GM13976 (cell line): ENCODE results near the gene FDXR.

Experiments
- DNase-seq: peaks from one replicate; pipeline ENCODE4 v3.0.0; 2012; ENCODE audit warnings: low spot score
- CTCF ChIP-seq: IDR thresholded peaks from 2 replicates; pipeline ENCODE4 v1.5.1; 2012; ENCODE audit warnings: borderline replicate concordance, mild to moderate bottlenecking; ENCODE audit not compliant: insufficient read depth; ENCODE audit errors: extremely low read depth, missing control alignments, control extremely low read depth
- in situ Hi-C: fragments of 300-500 bp; cut with MboI; formaldehyde crosslinking; loops from one replicate; pipeline ENCODE4 v1.12.0; 2022; ENCODE audit warnings: low sequenced_read_pairs, mixed read lengths, inconsistent platforms; ENCODE audit not compliant: unreplicated experiment

The FDXR gene

GRCh38 chr17:74882517-74883240, 9.9 kb upstream of the FDXR start:
- DNase-seq, result no peak
- in situ Hi-C loops, result no loop called here
- no peak for TF ChIP-seq CTCF

DNA sequence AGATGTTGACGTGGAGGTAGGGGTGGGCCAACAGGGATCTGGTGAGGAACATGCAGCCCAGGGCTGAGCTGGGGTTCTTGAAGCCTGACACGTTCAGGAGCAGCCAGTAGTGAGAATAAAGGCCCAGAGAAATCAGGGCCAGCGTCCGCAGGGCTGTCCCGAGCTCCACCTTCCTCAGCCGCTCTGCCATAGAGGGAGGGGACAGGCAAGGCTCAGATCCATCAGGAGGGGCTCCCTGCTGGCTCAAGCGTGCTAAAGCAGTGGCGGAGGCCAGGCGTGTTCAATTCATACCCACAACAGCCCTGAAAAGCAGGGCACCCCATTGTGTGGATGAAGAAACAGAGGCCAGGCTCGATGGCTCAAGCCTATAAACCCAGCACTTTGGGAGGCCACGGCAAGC, 8.3 kb upstream of the FDXR start:
- TF ChIP-seq CTCF, result no peak
- in situ Hi-C loops, result no loop called here
- no peak for DNase-seq

DNA sequence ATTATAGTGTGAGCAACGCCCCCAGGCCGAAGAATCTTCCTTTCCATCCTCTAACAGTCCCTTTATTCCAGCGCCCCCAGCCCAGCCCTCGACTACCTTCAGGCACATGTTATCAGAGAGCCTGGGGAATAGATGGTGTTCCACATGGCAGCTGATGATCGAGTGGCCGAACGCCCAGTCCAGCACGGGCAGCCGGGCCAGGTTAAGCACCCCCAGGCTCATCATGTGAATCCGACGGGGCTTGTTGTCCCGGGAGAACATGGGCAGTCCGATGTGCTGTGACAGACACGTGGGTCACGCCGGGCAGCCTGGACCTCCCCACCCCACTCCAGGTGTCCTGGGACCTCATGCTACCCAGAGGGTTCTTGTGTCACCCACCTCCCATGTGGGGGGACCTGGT, 6.5 kb upstream of the FDXR start:
- in situ Hi-C loops, result no loop called here
- no peak for DNase-seq
- TF ChIP-seq CTCF, result no peak

GRCh38 chr17:74878658-74879057, 5.9 kb upstream of the FDXR start:
- DNase-seq, result no peak
- TF ChIP-seq CTCF, result no peak
- in situ Hi-C loops, result no loop called here

DNA sequence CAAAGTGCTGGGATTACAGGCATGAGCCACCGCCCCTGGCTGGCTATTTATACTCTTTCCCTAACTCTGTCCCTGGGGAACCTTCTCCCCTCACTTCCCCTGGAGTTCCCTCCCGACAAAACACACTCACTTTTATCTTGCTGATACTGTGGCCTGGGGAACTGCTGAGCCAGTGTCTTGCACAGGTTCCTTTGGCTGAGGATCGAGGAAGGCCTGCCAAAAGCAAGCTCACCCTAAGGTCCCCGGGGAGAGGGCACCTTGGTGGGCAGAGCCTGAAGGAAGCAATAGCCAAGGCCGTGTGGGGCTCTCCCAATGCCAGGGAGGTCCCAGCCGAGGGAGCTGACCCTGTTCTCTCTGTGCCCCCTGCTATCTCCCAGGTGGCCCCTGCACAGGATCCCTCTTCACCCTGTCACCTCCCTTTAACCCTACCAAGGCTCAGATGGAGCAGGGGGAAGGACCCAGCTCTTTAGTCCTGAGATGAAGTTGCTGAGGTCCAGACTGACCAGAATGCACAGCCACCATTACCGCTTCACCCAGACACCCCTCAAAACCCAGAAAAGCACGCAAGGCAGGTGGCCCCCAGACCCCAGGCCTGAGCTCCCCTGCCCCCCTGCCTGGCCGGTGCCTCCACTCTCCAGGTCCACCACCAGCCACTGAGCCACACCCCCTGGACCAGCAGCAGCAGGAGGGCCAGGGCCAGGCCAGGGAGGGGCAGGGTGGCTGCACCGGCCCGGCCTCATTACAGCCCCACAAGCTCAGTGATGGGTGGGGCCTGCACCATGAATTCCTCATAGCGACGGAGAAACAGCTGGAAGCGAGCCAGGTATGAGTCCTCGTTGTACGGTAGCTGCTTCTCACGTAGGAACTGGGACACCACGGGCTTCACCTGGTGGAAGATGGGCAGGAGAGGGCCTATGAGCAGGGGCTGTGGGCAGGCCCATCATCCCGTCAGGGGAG, 5.1 kb upstream of the FDXR start:
- in situ Hi-C loops, result no loop called here
- no peak for TF ChIP-seq CTCF
- DNase-seq, result no peak

DNA sequence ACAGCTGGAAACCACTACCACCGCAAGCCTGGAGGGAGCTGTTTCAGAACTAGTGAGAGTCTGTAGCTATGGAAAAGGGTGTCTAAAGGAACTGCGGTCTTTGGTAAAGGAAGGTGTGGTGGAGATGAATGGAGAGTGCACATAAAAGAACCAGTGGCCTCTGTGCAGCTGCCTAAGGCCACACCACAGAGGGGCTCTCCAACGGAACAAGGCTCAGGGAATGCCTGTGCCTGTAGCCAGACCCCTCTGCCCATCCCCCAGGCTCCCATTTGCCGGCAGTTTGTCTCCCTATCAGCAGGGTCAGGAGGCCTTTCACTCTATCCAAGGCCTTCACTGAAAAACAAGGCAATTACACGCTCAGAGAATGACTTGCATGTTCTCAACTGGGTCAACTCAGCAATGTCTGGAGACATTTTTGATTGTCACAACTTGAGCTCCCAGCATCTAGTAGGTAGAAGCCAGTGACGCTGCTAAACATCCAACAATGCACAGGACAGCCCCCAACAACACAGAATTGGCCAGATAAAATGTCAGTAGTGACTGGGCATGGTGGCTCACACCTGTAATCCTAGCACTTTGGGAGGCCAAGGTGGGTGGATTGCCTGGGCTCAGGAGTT, 3.3 kb upstream of the FDXR start:
- in situ Hi-C loops, result no loop called here
- no peak for DNase-seq
- no peak for TF ChIP-seq CTCF
